Thyroid gland (tissue), 4 donors: ENCODE data around the gene ARFGEF3.
A peak's percentile ranks its signal among the peaks of the same experiment; 100 is the strongest.

Source experiments
- CTCF ChIP-seq, 6 experiments: fragments of 200-600 bp in 3 of 6; fragments of 450-650 bp in 3 of 6; sonication (generic) in 3 of 6; IDR thresholded peaks; one replicate each; pipeline ENCODE4 v1.5.1; 2016 to 2019; ENCODE audit warnings: antibody characterized with exemption in 6 of 6, mild to moderate bottlenecking in 2 of 6, inconsistent platforms in 1 of 6, moderate library complexity in 1 of 6
- POLR2A ChIP-seq, 2 donors: fragments of 450-650 bp; IDR thresholded peaks; one replicate each; pipeline ENCODE4 v1.6.1; 2017; ENCODE audit warnings: antibody characterized with exemption in 2 of 2, mild to moderate bottlenecking in 2 of 2, moderate library complexity in 1 of 2

GRCh38 chr6:138115877-138116660 is 45.7 kb upstream of the ARFGEF3 start:
- no peak for TF ChIP-seq POLR2A (IDR thresholded peaks at IDR 0.05)
- peak; percentile 26 to 90 (median 72) for TF ChIP-seq CTCF (IDR thresholded peaks at IDR 0.05)
